OCI-LY7 (cell line): Measurements from ENCODE around the gene HPSE. TPM values are rescaled to one million over a fixed set of nuclear protein-coding genes. Genes with fewer than 3 reads are reported as not detected.

ENCODE experiments used
- BruUV-seq: library from RNA; stranded (reverse); fragments of 400-500 nt; replicated peaks from 2 replicates; lab custom pipeline; 2021; lab: Mats Ljungman, UMichigan
- CTCF ChIA-PET: fragments of 300-600 bp; sonication (Branson Sonifier 250); formaldehyde crosslinking; loops from one replicate; lab custom pipeline; 2022; ENCODE audit warnings: antibody characterized with exemption; ENCODE audit not compliant: unreplicated experiment; lab: Charles Lee
- POLR2A ChIA-PET: fragments of 300-600 bp; sonication (Branson Sonifier 250); formaldehyde crosslinking; loops from one replicate; lab custom pipeline; 2022; ENCODE audit warnings: antibody characterized with exemption; lab: Charles Lee
- DNase-seq: peaks from one replicate; pipeline ENCODE4 v3.0.0-alpha.2; 2015; ENCODE audit warnings: low spot score
- H2AFZ ChIP-seq: fragments of 200-600 bp; sonication (generic), shearing (Covaris generic); 2 replicates; pipeline ENCODE4 v1.6.1; 2014; ENCODE audit warnings: mild to moderate bottlenecking, antibody characterized with exemption, low read length, moderate library complexity
- H3K27ac ChIP-seq: fragments of 200-600 bp; sonication (generic); 2 replicates; pipeline ENCODE4 v1.5.1; 2014; ENCODE audit warnings: mixed run types, low read depth, mild to moderate bottlenecking, moderate library complexity, low read length, inconsistent platforms; ENCODE audit not compliant: poor library complexity, severe bottlenecking
- H3K36me3 ChIP-seq: fragments of 200-600 bp; sonication (generic); 2 replicates; pipeline ENCODE4 v1.6.1; 2014; ENCODE audit warnings: mild to moderate bottlenecking, antibody characterized with exemption, low read length, moderate library complexity, mixed read lengths; ENCODE audit not compliant: insufficient read depth
- H3K4me1 ChIP-seq: fragments of 200-600 bp; sonication (generic); 2 replicates; pipeline ENCODE4 v1.5.1; 2014; ENCODE audit warnings: mild to moderate bottlenecking, low read length; ENCODE audit not compliant: insufficient read depth, poor library complexity, severe bottlenecking
- H3K4me2 ChIP-seq: fragments of 200-600 bp; sonication (generic); 2 replicates; pipeline ENCODE4 v1.6.1; 2014; ENCODE audit warnings: mild to moderate bottlenecking, low read length
- H3K4me3 ChIP-seq: fragments of 200-600 bp; sonication (generic); 2 replicates; pipeline ENCODE4 v1.5.1; 2014; ENCODE audit warnings: mild to moderate bottlenecking, low read depth, low read length; ENCODE audit not compliant: poor library complexity, severe bottlenecking
- H3K79me2 ChIP-seq: fragments of 200-600 bp; sonication (generic); 2 replicates; pipeline ENCODE4 v1.6.1; 2016; ENCODE audit warnings: low read depth, mild to moderate bottlenecking, low read length, moderate library complexity, mixed read lengths; ENCODE audit not compliant: insufficient read depth
- H3K9me2 ChIP-seq: fragments of 200-600 bp; sonication (generic); 2 replicates; pipeline ENCODE4 v1.6.1; 2016; ENCODE audit warnings: mild to moderate bottlenecking, low read length, mixed read lengths; ENCODE audit not compliant: insufficient read depth
- H3K9me3 ChIP-seq: fragments of 200-600 bp; sonication (generic); 2 replicates; pipeline ENCODE4 v1.6.1; 2014; ENCODE audit warnings: mild to moderate bottlenecking, mixed run types, low read length, mixed read lengths
- H4K20me1 ChIP-seq: fragments of 200-600 bp; sonication (generic); 2 replicates; pipeline ENCODE4 v1.6.1; 2014; ENCODE audit warnings: mild to moderate bottlenecking, antibody characterized with exemption, low read length, moderate library complexity, mixed read lengths; ENCODE audit not compliant: insufficient read depth
- CTCF ChIP-seq: fragments of 200-600 bp; sonication (generic); conservative IDR thresholded peaks from 2 replicates; pipeline ENCODE4 v1.5.1; 2014; ENCODE audit warnings: mild to moderate bottlenecking, antibody characterized with exemption, low read length, moderate library complexity, mixed read lengths
- EZH2phosphoT487 ChIP-seq: fragments of 200-600 bp; sonication (generic); IDR thresholded peaks from 2 replicates; pipeline ENCODE4 v1.6.1; 2018; ENCODE audit warnings: low read depth, borderline replicate concordance, mild to moderate bottlenecking, mixed run types, antibody characterized with exemption, low read length, moderate library complexity, mixed read lengths
- intact Hi-C: fragments of 100-400 bp; cut with micrococcal nuclease; formaldehyde crosslinking; loops from one replicate; pipeline ENCODE4 v1.10.0; 2022; ENCODE audit not compliant: unreplicated experiment
- total RNA-seq, 2 experiments: library from RNA; depleted of rRNA in 1 of 2; stranded (reverse); fragments of >200 nt in 1 of 2; shearing (Covaris generic) in 1 of 2; gene quantifications; 2 replicates each; pipeline ENCODE4 v1.2.3, GENCODE V29; 2014 to 2022

Gene HPSE
- total RNA-seq, 2 experiments from 2014 or later = 2.4 to 3.1 TPM

DNA sequence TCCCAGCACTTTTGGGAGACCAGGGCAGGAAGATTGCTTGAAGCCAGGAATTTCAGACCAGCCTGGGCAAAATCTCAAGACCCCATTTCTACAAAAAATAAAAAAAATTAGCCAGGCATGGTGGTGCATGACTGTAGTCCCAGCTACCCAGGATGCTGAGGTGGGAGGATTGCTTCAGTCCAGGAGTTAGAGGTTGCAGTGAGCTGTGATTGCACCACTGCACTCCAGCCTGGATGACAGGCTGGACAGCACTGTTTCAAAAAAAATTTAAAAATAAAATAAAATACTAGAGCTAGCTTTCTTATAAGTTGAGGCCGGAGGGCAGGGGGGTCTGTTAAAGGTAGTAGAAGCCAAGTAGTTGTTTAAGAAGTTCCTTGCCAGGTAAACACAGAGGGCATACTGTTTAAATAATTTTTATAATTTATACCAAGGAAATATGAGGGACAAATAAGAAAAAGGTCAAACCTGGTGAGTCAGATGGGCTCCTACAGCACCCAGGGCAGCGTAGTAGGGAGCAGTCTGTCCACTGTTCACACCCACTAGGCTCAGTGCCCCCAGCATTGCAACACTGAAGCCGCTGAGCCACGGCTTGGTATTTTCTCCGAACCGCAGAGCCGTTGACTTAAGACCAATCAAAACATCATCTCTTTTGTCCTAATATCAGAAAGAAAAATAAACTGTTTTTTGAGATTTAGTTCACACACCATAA, 67.4 kb downstream of the HPSE start:
- Histone ChIP-seq H3K27ac (no peak overlapping the region), H3K4me2 (no peak overlapping the region), H3K36me3 (peaks cover 84% of the 10 kb centered on the region), H3K4me3 (no peak overlapping the region), H3K79me2 (no peaks in the 10 kb centered on the region), H3K9me2 (no peaks in the 10 kb centered on the region), H4K20me1 (no peaks in the 10 kb centered on the region), H3K4me1 (no peaks in the 10 kb centered on the region), H2AFZ (no peak overlapping the region), H3K9me3 (no peaks in the 10 kb centered on the region)
- no TSS peak for BruUV-seq
- ChIA-PET POLR2A (interaction anchor here (0.6 to 2.7 kb wide), 8 partner anchors 9 to 1924 kb away, joined by 3 to 12 read pairs (median 4); partner anchors contain the start of gene COPS4), CTCF (interaction anchor here (1.2 kb wide), 1 partner anchor 13 kb away, joined by 3 read pairs; no protein-coding TSS in a partner anchor)
- intact Hi-C loops = no loop called here
- TF ChIP-seq EZH2phosphoT487 = no peak
- TF ChIP-seq CTCF = no peak
- DNase-seq = no peak

DNA sequence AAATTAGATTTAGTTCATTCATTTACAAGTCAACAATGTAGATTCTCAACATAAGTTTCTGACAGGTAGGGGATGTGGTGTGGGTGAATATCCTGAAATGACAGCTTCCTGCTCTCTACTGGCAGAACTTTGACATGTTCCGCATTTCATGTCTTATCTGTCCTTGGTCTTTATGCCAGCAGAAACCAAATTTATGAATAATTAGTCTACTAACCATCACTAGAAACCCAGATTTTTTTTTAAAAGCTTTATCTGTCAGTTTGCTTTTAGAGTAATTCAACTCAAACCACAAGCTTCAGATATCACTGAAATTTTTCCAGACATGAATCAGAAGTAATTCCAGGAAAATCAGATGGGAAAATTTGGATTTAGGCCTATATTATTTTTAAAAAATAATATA, 68.0 kb downstream of the HPSE start:
- intact Hi-C loops = no loop called here
- peaks cover 87% of the 10 kb centered on the region for H3K36me3 ChIP-seq
- H3K27ac ChIP-seq = no peak overlapping the region
- no peaks in the 10 kb centered on the region for H3K9me2 ChIP-seq
- ChIA-PET POLR2A (interaction anchor here (0.6 to 2.7 kb wide), 8 partner anchors 9 to 1924 kb away, joined by 3 to 12 read pairs (median 3); partner anchors contain the start of gene COPS4), CTCF (no interaction called here)
- TF ChIP-seq EZH2phosphoT487 (no peak), CTCF (peak; percentile 51)
- H4K20me1 ChIP-seq = no peaks in the 10 kb centered on the region
- BruUV-seq = no TSS peak
- no peak overlapping the region for H3K4me3 ChIP-seq
- H3K79me2 ChIP-seq = no peaks in the 10 kb centered on the region
- DNase-seq = peak; percentile 49
- H3K4me1 ChIP-seq = no peaks in the 10 kb centered on the region
- no peak overlapping the region for H3K4me2 ChIP-seq
- H3K9me3 ChIP-seq = no peaks in the 10 kb centered on the region
- no peak overlapping the region for H2AFZ ChIP-seq

DNA sequence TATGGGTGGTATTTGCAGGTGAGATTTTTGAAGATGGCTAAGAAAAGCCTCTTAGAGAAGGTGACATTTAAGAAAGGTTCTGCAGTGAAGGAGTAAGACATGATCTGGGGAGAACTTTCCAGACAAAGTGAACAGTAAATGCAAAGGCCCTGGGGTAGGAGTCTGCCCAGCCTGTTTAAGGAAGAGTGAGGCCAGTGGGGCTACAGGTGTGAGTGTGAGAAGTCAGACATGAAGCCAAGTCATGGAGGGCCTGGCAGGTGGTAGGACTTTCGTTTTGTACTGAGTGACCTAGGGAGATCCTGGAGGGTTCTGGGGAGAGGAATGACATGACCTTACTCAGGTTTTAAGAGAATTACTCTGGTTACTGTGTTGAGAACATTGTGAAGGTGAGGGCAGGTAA, 71.5 kb downstream of the HPSE start:
- TF ChIP-seq CTCF (no peak), EZH2phosphoT487 (no peak)
- Histone ChIP-seq H3K36me3 (peaks cover 62% of the 10 kb centered on the region), H3K9me3 (no peaks in the 10 kb centered on the region), H3K9me2 (no peaks in the 10 kb centered on the region), H4K20me1 (no peaks in the 10 kb centered on the region), H3K4me3 (no peak overlapping the region), H2AFZ (no peak overlapping the region), H3K4me2 (no peak overlapping the region), H3K79me2 (no peaks in the 10 kb centered on the region), H3K4me1 (peaks cover 17% of the 10 kb centered on the region), H3K27ac (no peak overlapping the region)
- intact Hi-C loops = loop anchor here (5.0 kb wide), 1 partner anchor 206 kb away; no protein-coding TSS in a partner anchor
- no TSS peak for BruUV-seq
- DNase-seq = no peak
- ChIA-PET POLR2A (no interaction called here), CTCF (no interaction called here)
